Left lung (tissue), 10 donors: ENCODE data around the gene NCAPG2. TPM values are rescaled to one million over a fixed set of nuclear protein-coding genes. Genes with fewer than 3 reads are reported as not detected.

Experiments used
- ATAC-seq: fragments of 200-7000 bp; cut with Tn5 transposase; one replicate; pipeline ENCODE4 v1.9.1; 2020; ENCODE audit warnings: moderate library complexity
- DNase-seq, 4 donors: peaks; one replicate each; pipeline ENCODE4 v3.0.0-alpha.2; 2013 to 2020
- H3K27ac ChIP-seq, 2 donors: fragments of 200-600 bp; sonication (generic) in 1 of 2; one replicate each; pipeline versions ENCODE4 v1.5.0 to v1.8.0; 2020 to 2021
- H3K27me3 ChIP-seq, 2 donors: fragments of 200-600 bp; sonication (generic) in 1 of 2; one replicate each; pipeline versions ENCODE4 v1.5.0 to v1.8.0; 2020 to 2021
- H3K36me3 ChIP-seq, 2 donors: fragments of 200-600 bp; sonication (generic) in 1 of 2; one replicate each; pipeline versions ENCODE4 v1.5.0 to v1.8.0; 2020 to 2021
- H3K4me1 ChIP-seq, 2 donors: fragments of 200-600 bp; one replicate each; pipeline ENCODE4 v1.8.0; 2021
- H3K4me3 ChIP-seq, 2 donors: fragments of 200-600 bp; sonication (generic) in 1 of 2; one replicate each; pipeline versions ENCODE4 v1.5.0 to v1.8.0; 2020 to 2021; ENCODE audit warnings: mild to moderate bottlenecking in 1 of 2
- H3K9me3 ChIP-seq, 2 donors: fragments of 200-600 bp; sonication (generic) in 1 of 2; one replicate each; pipeline versions ENCODE4 v1.5.0 to v1.8.0; 2020 to 2021
- intact Hi-C, 2 donors: fragments of 100-400 bp; cut with DNase I; formaldehyde crosslinking; loops; one replicate each; pipeline versions ENCODE4 v1.11.2 to v1.14.2; 2022
- polyA plus RNA-seq, 6 donors: library from polyadenylated mRNA; unstranded; fragments of 120-200 nt; gene quantifications; one replicate each; pipeline ENCODE4 v1.2.1, GENCODE V29; 2013; ENCODE audit not compliant: insufficient read length in 6 of 6
- total RNA-seq, 2 donors: library from RNA; stranded (reverse); fragmentation: NEBNext Ultra II Directional; extraction: Animal tissue kit (Norgen Biotek cat#: 25700); gene quantifications; one replicate each; pipeline ENCODE4 v1.2.1, GENCODE V29; 2021
- TF ChIP-seq, protein P1 (sequence below), 2 donors: fragments of 200-600 bp; sonication (generic) in 1 of 2; IDR thresholded peaks; one replicate each; pipeline versions ENCODE4 v1.5.0 to v1.8.0; 2021; ENCODE audit warnings: antibody characterized with exemption in 2 of 2
- donor health status: DM: no; HTN: yes; CAD: no.
- donor health status: DM: no; HTN: no; CAD: no.

NCAPG2 gene
- total and polyA plus RNA-seq, 8 donors = 13.5 to 42.7 (median 24.6) TPM

DNA sequence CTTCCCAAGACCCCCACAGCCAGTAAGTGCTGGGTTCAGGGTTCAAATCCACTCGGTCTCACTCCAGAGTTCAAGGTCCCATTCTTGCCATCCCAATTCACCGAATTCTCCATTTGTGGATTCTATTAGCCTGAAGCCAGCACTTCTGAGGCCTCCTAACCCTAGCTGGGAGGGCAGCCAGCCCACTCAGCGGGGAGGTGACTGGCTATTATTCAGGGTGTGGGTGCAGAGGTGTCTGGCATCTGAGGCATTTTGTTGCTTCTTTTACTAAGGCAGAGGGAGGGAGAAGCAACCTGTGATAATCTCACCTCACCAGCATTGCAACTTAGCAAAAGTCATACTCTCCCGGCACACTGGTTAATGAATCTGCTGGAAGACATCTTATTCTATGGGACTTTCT is 108.3 kb downstream of the NCAPG2 start:
- no peaks in the 10 kb centered on the region for H3K4me1 ChIP-seq
- no peak for DNase-seq
- no peak overlapping the region for H3K4me3 ChIP-seq
- H3K36me3 ChIP-seq = no peaks in the 10 kb centered on the region
- no peaks in the 10 kb centered on the region for H3K9me3 ChIP-seq
- H3K27me3 ChIP-seq = no peaks in the 10 kb centered on the region
- no peak overlapping the region for H3K27ac ChIP-seq
- intact Hi-C loops = no loop called here
- TF ChIP-seq, protein P1, sequence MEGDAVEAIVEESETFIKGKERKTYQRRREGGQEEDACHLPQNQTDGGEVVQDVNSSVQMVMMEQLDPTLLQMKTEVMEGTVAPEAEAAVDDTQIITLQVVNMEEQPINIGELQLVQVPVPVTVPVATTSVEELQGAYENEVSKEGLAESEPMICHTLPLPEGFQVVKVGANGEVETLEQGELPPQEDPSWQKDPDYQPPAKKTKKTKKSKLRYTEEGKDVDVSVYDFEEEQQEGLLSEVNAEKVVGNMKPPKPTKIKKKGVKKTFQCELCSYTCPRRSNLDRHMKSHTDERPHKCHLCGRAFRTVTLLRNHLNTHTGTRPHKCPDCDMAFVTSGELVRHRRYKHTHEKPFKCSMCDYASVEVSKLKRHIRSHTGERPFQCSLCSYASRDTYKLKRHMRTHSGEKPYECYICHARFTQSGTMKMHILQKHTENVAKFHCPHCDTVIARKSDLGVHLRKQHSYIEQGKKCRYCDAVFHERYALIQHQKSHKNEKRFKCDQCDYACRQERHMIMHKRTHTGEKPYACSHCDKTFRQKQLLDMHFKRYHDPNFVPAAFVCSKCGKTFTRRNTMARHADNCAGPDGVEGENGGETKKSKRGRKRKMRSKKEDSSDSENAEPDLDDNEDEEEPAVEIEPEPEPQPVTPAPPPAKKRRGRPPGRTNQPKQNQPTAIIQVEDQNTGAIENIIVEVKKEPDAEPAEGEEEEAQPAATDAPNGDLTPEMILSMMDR (IDR thresholded peaks at IDR 0.05) = no peak
- no peak for ATAC-seq

DNA sequence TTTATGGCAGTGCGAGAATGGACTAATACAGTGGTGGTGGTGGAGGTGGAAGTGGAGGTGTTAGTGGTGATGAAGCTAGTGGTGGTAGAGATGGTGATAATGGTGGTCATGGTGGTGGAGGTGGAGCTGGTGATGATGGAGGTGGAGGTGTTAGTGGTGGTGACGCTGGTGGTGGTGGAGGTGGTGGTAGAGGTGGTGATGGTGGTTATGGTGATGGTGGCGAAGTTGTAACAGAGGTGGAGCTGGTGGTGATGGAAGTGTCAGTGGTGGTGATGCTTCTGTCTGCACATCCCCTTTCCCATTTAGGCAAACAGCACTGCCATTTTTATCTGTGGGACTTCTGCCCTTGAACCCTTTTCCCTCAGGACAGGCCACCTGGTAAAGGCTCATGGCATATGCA is 109.5 kb downstream of the NCAPG2 start:
- DNase-seq (no peak), ATAC-seq (peak; percentile 63)
- Histone ChIP-seq H3K4me3 (no peak overlapping the region), H3K4me1 (no peaks in the 10 kb centered on the region), H3K27me3 (no peaks in the 10 kb centered on the region), H3K27ac (no peak overlapping the region), H3K9me3 (no peaks in the 10 kb centered on the region), H3K36me3 (no peaks in the 10 kb centered on the region)
- intact Hi-C loops = no loop called here
- TF ChIP-seq, protein P1 (IDR thresholded peaks at IDR 0.05) = no peak

DNA sequence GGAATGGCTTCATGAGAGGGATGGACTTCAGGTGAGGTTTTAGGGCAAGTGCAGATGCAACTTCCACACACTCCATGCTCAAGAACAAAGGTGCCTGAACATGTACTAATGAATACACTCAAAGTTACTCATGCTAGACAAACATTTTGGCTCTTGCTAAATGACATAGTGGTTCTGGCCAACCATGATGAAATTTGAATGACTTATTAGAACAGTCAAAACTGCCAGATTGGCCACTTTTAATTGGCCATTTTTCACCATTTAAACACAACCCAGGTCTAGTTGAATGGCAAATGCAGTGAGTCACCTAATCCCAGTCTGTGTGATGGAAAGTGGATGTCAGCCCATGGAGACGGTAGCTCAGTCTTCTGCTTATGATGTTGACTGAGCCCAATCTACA is 112.1 kb downstream of the NCAPG2 start:
- no peak overlapping the region for H3K4me3 ChIP-seq
- H3K27ac ChIP-seq = no peak overlapping the region
- H3K4me1 ChIP-seq = peaks cover 0 to 3% of the 10 kb centered on the region in 2 donors
- DNase-seq (no peak), ATAC-seq (no peak)
- intact Hi-C loops = no loop called here
- TF ChIP-seq, protein P1 (IDR thresholded peaks at IDR 0.05) = no peak
- H3K27me3 ChIP-seq = peaks cover 6 to 17% of the 10 kb centered on the region in 2 donors
- no peaks in the 10 kb centered on the region for H3K9me3 ChIP-seq
- no peaks in the 10 kb centered on the region for H3K36me3 ChIP-seq

- H3K36me3 ChIP-seq = no peaks in the 10 kb centered on the region
- H3K27me3 ChIP-seq = peaks cover 6 to 23% of the 10 kb centered on the region in 2 donors
- no peak overlapping the region for H3K4me3 ChIP-seq
- TF ChIP-seq, protein P1 (IDR thresholded peaks at IDR 0.05) = no peak
- DNase-seq = no peak
- intact Hi-C loops = no loop called here
- no peak overlapping the region for H3K27ac ChIP-seq
- peaks cover 0 to 6% of the 10 kb centered on the region in 2 donors for H3K4me1 ChIP-seq
- ATAC-seq = no peak
- H3K9me3 ChIP-seq = no peaks in the 10 kb centered on the region
Observed at GRCh38 chr7:158591944-158592343, 112.7 kb downstream of the NCAPG2 start.

GRCh38 chr7:158590181-158590530 is 114.4 kb downstream of the NCAPG2 start:
- no peak for ATAC-seq
- Histone ChIP-seq H3K9me3 (no peaks in the 10 kb centered on the region), H3K27ac (no peak overlapping the region), H3K4me3 (no peak overlapping the region), H3K36me3 (no peaks in the 10 kb centered on the region), H3K27me3 (peaks cover 20 to 41% of the 10 kb centered on the region in 2 donors), H3K4me1 (peaks cover 0 to 19% of the 10 kb centered on the region in 2 donors)
- intact Hi-C loops = no loop called here
- TF ChIP-seq, protein P1 (IDR thresholded peaks at IDR 0.05) = no peak
- no peak for DNase-seq
